Ishikawa (cell line): Measurements from ENCODE around the gene SKAP1.

Experiments
- CEBPB ChIP-seq: IDR thresholded peaks from 2 replicates; pipeline ENCODE4 v1.6.1; 2012
- CREB1 ChIP-seq: IDR thresholded peaks from 2 replicates; pipeline ENCODE4 v1.6.1; 2012; ENCODE audit warnings: low read depth
- EGR1 ChIP-seq: IDR thresholded peaks from 2 replicates; pipeline ENCODE4 v1.6.1; 2012
- EP300 ChIP-seq: IDR thresholded peaks from 2 replicates; pipeline ENCODE4 v1.6.1; 2012; ENCODE audit warnings: borderline replicate concordance
- FOXM1 ChIP-seq: IDR thresholded peaks from 2 replicates; pipeline ENCODE4 v1.6.1; 2012; ENCODE audit warnings: low read depth, borderline replicate concordance
- NFIC ChIP-seq: IDR thresholded peaks from 2 replicates; pipeline ENCODE4 v1.6.1; 2012
- RAD21 ChIP-seq: IDR thresholded peaks from 2 replicates; pipeline ENCODE4 v1.6.1; 2012; ENCODE audit warnings: low read depth
- TAF1 ChIP-seq: IDR thresholded peaks from 2 replicates; pipeline ENCODE4 v1.6.1; 2012; ENCODE audit warnings: low read depth, mild to moderate bottlenecking
- TCF12 ChIP-seq: IDR thresholded peaks from 2 replicates; pipeline ENCODE4 v1.6.1; 2012; ENCODE audit warnings: low read depth
- TEAD4 ChIP-seq: IDR thresholded peaks from 2 replicates; pipeline ENCODE4 v1.6.1; 2012
- YY1 ChIP-seq: IDR thresholded peaks from 2 replicates; pipeline ENCODE4 v1.6.1; 2012; ENCODE audit warnings: low read depth
- ZBTB7A ChIP-seq: IDR thresholded peaks from 2 replicates; pipeline ENCODE4 v1.6.1; 2012; ENCODE audit warnings: low read depth
- TF ChIP-seq, protein P1 (sequence below): IDR thresholded peaks from 2 replicates; pipeline ENCODE4 v1.6.1; 2012
- TF ChIP-seq, protein P2 (sequence below): IDR thresholded peaks from 2 replicates; pipeline ENCODE4 v1.6.1; 2012
- TF ChIP-seq, protein P3 (sequence below): IDR thresholded peaks from 2 replicates; pipeline ENCODE4 v1.6.1; 2012; ENCODE audit warnings: low read depth, mild to moderate bottlenecking

SKAP1 gene

DNA sequence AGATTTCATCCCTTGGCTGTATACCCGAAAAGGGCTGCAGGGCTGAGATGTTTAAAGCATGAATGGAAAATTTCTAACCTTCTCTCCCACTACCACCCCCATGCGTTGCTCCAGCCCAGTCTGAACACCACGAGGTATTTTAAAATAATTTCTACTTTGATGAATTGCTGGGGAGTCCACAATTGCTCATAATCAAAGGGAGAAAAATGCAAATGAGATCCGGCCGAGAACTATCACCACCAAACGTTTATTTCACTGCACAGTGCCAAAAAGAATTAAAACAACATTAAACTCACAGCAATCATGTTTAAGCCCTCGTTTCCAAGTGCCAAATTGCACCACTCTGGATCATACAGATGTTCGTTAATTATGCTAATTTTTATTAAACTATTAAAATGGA, 285.8 kb downstream of the SKAP1 start:
- TF ChIP-seq EP300 (no peak), EGR1 (no peak), TCF12 (no peak)
- TF ChIP-seq, protein P1, sequence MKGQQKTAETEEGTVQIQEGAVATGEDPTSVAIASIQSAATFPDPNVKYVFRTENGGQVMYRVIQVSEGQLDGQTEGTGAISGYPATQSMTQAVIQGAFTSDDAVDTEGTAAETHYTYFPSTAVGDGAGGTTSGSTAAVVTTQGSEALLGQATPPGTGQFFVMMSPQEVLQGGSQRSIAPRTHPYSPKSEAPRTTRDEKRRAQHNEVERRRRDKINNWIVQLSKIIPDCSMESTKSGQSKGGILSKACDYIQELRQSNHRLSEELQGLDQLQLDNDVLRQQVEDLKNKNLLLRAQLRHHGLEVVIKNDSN: no peak

DNA sequence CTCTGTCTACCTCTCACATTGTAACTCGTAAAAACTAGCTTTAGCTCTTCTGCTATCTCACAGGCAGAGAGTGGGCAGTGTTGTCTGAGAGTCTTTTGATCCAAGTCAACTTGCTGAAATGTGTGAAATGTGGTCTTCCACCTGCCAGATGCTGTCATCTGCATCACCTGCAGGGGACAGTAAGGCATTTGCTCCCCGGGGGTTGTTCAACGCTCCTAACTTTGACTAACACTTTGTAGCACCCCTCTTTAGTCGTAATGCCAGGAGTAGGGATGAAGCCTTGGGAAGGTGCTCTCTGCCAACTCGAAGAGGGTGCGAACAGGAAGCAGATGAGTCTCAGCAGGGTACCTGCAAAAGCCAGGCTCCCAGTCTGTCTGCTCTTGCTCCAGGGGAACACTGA, 286.4 kb downstream of the SKAP1 start:
- TF ChIP-seq, protein P1: no peak
- TF ChIP-seq TEAD4 (no peak), EGR1 (no peak), YY1 (no peak), TCF12 (no peak), FOXM1 (no peak), TAF1 (no peak), ZBTB7A (no peak)

DNA sequence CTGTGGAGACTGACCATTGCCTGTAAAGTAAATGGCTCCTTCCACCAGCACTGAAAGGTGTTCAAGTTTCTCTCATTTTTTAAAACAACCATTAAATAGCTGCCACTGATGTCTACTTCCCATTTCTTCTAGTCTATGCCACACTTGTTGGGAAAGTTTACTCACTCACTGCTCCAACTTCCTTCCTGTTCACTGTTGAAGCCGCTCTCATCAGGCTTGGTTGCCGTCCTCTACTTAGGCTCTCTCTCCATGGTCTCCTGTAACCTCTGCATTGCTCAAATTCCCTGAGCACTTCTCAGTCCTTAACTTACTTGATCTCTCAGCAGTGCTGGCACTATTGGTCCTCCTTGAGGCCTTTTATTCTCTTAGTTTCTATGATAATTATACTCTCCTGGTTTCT, 290.1 kb downstream of the SKAP1 start:
- TF ChIP-seq TAF1 (no peak), TCF12 (no peak), EP300 (no peak), RAD21 (no peak), FOXM1 (no peak), YY1 (no peak), NFIC (no peak), CEBPB (no peak), TEAD4 (no peak), EGR1 (no peak), CREB1 (no peak), ZBTB7A (no peak)
- TF ChIP-seq, protein P2, sequence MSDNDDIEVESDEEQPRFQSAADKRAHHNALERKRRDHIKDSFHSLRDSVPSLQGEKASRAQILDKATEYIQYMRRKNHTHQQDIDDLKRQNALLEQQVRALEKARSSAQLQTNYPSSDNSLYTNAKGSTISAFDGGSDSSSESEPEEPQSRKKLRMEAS: no peak
- TF ChIP-seq, protein P3, sequence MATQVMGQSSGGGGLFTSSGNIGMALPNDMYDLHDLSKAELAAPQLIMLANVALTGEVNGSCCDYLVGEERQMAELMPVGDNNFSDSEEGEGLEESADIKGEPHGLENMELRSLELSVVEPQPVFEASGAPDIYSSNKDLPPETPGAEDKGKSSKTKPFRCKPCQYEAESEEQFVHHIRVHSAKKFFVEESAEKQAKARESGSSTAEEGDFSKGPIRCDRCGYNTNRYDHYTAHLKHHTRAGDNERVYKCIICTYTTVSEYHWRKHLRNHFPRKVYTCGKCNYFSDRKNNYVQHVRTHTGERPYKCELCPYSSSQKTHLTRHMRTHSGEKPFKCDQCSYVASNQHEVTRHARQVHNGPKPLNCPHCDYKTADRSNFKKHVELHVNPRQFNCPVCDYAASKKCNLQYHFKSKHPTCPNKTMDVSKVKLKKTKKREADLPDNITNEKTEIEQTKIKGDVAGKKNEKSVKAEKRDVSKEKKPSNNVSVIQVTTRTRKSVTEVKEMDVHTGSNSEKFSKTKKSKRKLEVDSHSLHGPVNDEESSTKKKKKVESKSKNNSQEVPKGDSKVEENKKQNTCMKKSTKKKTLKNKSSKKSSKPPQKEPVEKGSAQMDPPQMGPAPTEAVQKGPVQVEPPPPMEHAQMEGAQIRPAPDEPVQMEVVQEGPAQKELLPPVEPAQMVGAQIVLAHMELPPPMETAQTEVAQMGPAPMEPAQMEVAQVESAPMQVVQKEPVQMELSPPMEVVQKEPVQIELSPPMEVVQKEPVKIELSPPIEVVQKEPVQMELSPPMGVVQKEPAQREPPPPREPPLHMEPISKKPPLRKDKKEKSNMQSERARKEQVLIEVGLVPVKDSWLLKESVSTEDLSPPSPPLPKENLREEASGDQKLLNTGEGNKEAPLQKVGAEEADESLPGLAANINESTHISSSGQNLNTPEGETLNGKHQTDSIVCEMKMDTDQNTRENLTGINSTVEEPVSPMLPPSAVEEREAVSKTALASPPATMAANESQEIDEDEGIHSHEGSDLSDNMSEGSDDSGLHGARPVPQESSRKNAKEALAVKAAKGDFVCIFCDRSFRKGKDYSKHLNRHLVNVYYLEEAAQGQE: no peak
- TF ChIP-seq, protein P1: no peak

DNA sequence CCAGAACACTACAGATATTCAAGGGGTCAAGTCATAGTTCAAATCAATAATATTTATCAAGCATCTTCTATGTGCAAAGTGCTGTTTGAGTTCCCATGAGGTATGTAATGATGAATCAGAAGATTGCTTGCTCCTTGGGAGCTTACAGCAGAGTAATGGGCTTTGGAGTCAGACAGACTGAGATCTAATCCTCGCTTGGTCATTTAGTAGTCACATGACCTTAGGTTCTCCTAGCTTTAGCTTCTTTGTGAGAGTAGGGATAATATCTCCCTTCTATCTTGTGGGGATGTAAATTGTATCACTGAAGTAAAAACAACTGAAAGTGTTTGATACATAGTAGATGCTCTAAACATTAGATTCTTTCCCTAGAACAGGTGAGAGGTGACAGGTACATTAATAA, 292.4 kb downstream of the SKAP1 start:
- TF ChIP-seq CREB1 (no peak), FOXM1 (no peak), TEAD4 (no peak), RAD21 (no peak), EGR1 (no peak), NFIC (no peak), TCF12 (no peak), EP300 (no peak), TAF1 (no peak), ZBTB7A (no peak), YY1 (no peak), CEBPB (no peak)
- TF ChIP-seq, protein P2: no peak
- TF ChIP-seq, protein P1: no peak
- TF ChIP-seq, protein P3: no peak

DNA sequence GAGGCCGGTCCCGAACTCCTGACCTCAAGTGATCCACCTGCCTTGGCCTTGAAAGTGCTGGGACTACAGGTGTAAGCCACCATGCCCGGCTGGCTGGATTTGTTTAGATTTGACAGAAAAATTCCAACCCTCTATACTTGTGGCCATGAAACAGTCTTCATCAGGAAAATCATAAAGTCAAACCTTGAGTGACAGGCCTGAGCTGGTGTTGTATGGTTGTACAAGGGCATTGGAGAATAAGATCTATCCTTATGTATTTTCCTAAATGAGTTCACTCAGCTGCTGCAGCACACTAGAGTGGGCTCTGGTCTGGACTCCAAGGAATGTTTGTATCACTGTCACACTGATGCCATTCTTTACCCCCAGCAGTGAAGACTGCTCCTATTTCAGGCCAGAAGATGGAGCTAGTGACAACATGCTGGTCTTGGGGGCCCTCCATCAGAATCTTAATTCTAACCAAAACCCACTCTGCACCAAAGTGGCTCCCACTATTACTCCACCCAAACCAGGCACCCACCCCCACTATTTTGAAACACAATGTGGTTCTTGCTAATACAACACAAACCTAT, 295.0 kb downstream of the SKAP1 start:
- TF ChIP-seq YY1 (no peak), RAD21 (no peak), CREB1 (no peak), CEBPB (no peak), ZBTB7A (no peak), EGR1 (no peak), TEAD4 (no peak), FOXM1 (no peak), TCF12 (no peak), TAF1 (no peak), EP300 (no peak), NFIC (no peak)
- TF ChIP-seq, protein P2: no peak
- TF ChIP-seq, protein P3: no peak
- TF ChIP-seq, protein P1: no peak
